CD4-positive, alpha-beta T cell treated with Interferon alpha-2 for 1 hour (primary cell): Measurements from ENCODE around the gene ANKRD44.

Experiments
- DNase-seq, 2 donors: peaks; one replicate each; pipeline ENCODE4 v3.0.0-alpha.2; 2020 to 2022

Gene ANKRD44

GRCh38 chr2:197236159-197236558 is 74.4 kb downstream of the ANKRD44 start:
- no peak for DNase-seq

GRCh38 chr2:197235711-197236110 is 74.9 kb downstream of the ANKRD44 start:
- no peak for DNase-seq

- no peak for DNase-seq
These were observed 75.8 kb downstream of the ANKRD44 start for GRCh38 chr2:197234671-197235191.

DNA sequence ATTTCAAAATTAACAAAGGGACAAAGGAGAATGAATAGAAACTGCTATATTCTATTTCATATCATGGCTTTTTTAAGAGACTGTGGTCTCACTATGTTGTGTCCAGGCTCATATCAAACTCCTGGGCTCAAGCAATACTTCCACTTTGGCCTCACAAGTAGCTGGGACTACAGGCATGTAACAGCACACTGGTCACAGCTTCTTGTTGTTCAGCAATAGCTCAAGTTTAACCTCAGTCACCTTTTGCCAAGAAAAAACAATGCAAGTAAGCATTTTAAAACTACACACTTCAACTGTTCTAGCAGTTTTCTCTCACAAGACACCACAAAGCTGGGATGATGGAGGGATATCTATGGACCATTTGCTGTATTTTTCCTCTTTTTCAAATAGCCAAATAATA is 77.1 kb downstream of the ANKRD44 start:
- no peak for DNase-seq

DNA sequence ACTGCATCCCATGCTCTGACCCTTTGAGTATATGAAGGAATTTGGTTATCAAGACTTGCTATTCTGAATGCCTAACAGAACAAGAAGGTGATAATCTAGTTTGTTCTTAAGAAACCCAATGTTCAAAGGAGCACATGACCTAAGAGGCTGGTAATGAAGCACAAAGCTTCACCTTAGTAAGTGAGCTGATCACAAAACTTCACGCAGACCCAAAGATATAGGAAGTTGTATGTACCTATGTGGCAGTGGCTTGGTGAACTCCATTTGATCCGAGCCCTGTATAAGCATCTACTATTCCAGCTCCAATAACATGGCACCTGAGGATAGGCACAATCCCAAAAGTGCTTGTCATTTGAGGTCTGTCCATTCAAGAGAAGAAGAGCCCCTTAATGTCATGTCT is 78.6 kb downstream of the ANKRD44 start:
- no peak for DNase-seq

GRCh38 chr2:197229509-197230443 is 80.8 kb downstream of the ANKRD44 start:
- no peak for DNase-seq

- no peak for DNase-seq
These were observed 87.1 kb downstream of the ANKRD44 start for GRCh38 chr2:197223451-197223850.

GRCh38 chr2:197219636-197220035 is 90.9 kb downstream of the ANKRD44 start:
- DNase-seq: no peak

DNA sequence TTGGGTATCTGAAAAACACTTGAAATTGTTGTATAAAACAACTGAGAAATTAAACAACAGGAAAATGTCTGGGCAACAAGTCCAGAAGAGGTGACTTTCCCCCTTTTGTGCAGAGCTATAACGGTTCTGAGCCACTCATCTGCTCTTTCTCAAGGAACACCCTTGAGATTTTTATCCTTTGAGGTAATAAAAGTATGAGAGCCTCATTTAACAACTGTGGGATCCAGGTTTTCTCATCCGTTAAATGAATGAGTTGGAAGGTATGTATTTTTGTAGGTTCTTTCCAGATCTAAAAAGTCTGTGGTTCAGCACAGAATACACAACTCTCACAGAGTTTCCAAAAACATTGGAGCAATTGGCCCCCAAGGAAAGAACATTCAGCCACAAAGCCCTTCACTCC is 93.0 kb downstream of the ANKRD44 start:
- no peak for DNase-seq

DNA sequence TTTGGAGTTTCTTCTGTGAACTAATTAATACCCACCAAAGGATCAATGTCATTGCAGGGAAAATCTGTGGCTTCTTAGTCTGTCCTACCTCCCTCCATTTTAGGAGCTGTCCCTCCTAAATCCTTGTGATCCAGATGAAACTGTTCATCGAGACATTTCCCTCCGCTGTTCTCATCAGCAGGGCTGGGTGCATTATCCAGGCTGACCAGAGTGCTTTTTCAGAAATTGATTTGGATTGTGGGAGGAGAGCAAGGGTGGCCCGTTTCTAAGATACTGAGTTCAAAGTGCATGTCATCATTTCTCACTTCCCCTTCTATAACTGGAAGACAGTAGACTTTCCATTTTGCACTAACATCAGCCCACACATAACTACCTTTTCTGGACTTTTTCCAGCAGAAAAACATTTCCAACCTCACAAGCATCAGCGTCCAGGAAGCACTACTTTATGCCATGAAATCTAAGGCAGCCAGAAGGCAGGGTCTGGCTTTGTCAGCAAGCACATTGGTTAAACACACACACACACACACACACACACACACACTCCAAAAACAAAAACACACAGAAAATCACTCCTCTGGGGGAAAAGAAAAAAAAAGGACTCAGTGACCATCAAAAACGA is 94.1 kb downstream of the ANKRD44 start:
- DNase-seq: peak in 1 of 2 donors; percentile 50

DNA sequence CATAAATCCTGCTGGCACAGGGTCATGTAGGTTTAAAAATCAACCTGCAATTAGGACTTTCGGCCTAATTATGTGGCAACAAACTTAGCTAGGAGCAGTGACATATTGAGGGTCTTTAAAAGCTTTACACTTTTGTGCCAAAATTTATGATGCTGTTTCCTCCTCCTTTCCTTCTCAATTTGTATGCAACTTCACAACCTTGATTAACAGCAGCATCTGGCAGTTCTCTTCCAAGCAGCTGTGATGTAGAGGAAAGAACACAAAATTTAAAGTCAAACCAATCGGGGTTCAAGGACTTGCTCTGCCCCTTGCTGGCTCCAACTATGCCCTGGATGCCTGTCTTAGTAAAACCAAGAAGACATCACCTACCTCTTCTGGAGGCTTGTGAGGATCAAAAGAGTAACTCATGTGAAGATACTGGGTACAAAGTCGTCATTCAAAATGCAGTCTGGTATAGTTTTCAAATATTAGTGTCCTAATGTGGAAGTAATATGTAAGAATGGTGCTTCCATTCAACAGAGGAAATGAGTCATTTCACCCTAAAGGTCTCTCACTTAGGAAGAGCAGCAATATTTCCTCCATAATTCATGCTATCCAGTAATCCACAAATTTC is 94.7 kb downstream of the ANKRD44 start:
- no peak for DNase-seq

DNA sequence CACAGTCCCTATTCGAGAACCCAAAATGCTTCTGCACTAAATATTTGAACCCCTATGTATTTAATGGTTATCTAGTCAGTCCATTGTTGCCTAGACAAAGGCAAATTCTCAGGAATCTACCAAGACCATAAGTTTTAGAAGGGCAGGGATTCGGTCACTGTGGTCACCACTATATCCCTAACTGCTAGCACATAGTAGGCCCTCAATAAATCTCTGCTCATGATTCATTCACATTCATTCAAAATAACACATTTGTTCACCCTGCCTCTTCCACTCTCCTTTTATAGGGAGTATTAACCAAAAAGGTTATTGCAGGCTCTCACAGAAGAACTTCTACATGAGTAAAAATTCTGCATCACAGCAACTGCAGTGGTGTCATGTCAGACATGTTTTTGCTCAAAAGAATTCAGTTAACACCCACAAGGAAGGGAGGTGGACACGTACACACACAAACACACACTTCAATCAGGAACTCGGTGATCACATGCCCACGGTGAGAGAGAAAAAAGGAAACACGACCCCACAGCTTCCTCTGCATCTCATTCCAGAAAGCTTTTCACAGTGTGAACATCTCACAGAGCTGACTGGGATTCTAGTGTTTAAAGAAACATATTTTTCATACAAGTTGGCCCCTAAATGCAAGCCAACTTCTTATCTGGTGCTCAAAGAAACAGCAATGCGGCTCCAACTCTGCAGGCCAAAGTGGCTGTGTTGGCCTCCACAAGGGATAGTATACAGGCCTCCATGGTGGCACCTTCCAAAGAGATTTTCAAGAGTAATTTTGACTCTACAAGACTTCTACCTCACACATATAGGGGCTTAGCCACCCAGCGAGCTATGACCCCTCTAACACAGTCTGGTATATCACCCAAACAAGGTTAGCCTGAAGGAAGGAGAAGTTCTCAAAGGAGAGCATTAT is 98.0 kb downstream of the ANKRD44 start:
- peak in 1 of 2 donors; percentile 60 for DNase-seq

GRCh38 chr2:197211881-197212342 is 98.7 kb downstream of the ANKRD44 start:
- DNase-seq: peak in 1 of 2 donors; percentile 60

DNA sequence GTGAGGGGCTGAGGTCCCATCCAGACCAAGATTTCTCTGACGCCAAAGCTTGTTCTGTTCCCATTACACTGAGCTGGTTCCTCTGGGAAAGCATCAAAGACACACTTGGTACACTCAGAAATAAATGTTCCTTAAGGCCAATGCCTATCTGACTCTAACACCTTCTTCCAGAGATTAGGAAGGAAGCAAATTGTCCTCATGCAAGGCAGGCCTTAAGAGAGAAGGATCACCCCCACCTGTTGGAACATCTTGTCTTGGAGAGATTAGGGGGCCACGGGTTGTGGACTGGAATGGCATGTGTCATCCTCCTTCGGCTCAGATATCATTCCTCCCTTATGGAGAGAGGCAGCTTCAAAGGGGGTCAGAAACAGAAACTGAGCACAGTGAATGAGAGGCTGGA is 100.2 kb downstream of the ANKRD44 start:
- no peak for DNase-seq

GRCh38 chr2:197209742-197210408 is 100.7 kb downstream of the ANKRD44 start:
- DNase-seq: peak in 1 of 2 donors; percentile 64

GRCh38 chr2:197209246-197209645 is 101.3 kb downstream of the ANKRD44 start:
- no peak for DNase-seq

GRCh38 chr2:197208841-197209240 is 101.7 kb downstream of the ANKRD44 start:
- DNase-seq: peak in 1 of 2 donors; percentile 45

- peak; percentile 34 to 51 for DNase-seq
These were observed 102.6 kb downstream of the ANKRD44 start for GRCh38 chr2:197208024-197208423.

GRCh38 chr2:197207598-197207997 is 103.0 kb downstream of the ANKRD44 start:
- no peak for DNase-seq

- no peak for DNase-seq
These were observed 103.5 kb downstream of the ANKRD44 start for GRCh38 chr2:197207106-197207505.

DNA sequence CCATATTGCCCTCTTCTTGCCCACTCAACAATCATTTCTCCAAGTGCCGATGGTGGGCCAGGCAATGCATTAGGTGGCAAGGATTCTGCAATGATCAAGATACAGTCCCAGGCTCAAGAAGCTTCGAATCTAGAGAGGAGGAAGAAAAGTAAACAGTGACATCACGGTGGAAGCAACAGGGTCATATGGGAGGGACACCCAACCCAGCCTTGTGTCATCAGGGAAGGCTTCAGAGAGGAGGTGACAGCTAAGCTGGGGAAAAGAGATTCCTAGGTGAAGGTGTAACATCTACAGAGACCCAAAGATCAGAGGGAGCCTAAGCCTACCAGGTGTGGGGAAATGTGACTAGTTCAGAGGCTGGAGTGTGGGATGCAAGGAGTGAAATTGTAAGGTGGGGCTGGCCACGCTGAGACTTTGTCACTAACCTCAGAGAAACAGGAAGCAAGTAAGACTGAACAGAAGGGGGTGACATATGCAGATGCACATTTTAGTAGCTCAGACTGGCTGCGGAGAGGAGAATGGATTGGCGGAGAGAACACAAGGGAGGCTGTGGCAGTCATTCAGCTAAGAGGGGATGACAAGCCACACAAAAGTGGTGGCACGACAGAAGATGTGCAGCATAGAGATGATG is 104.9 kb downstream of the ANKRD44 start:
- DNase-seq: peak; percentile 73 to 82
